Gastrocnemius medialis (tissue), 4 donors: ENCODE data around the gene ADH5. TPM values are rescaled to one million over a fixed set of nuclear protein-coding genes. Genes with fewer than 3 reads are reported as not detected.

Experiments used
- ATAC-seq, 2 donors: fragments of 150-250 bp; one replicate each; pipeline ENCODE4 v1.9.1; 2016
- DNase-seq, 2 donors: peaks; one replicate each; pipeline ENCODE4 v3.0.0-alpha.2; 2019
- H3K27ac ChIP-seq, 4 donors: fragments of 200-600 bp; sonication (generic); 1 replicate in 1 of 4; 2 replicates in 3 of 4; pipeline ENCODE4 v1.5.1; 2016 to 2018; ENCODE audit warnings: mild to moderate bottlenecking in 2 of 4, moderate library complexity in 1 of 4
- H3K27me3 ChIP-seq, 3 donors: fragments of 200-600 bp; sonication (generic) in 2 of 3; 1 replicate in 1 of 3; 2 replicates in 2 of 3; pipeline versions ENCODE4 v1.5.1 to v1.6.0; 2016 to 2019; ENCODE audit warnings: mild to moderate bottlenecking in 1 of 3, moderate library complexity in 1 of 3
- H3K36me3 ChIP-seq, 2 donors: fragments of 200-600 bp; sonication (generic) in 1 of 2; one replicate each; pipeline ENCODE4 v1.5.1; 2017 to 2018
- H3K4me1 ChIP-seq, 2 donors: fragments of 200-600 bp; sonication (generic) in 1 of 2; one replicate each; pipeline ENCODE4 v1.5.1; 2016 to 2017; ENCODE audit warnings: mild to moderate bottlenecking in 2 of 2
- H3K4me3 ChIP-seq, 4 donors: fragments of 200-600 bp; sonication (generic) in 3 of 4; 1 replicate in 1 of 4; 2 replicates in 3 of 4; pipeline ENCODE4 v1.5.1; 2016 to 2019; ENCODE audit warnings: mild to moderate bottlenecking in 2 of 4
- H3K9me3 ChIP-seq, 3 donors: fragments of 200-600 bp; sonication (generic) in 2 of 3; 1 replicate in 1 of 3; 2 replicates in 2 of 3; pipeline ENCODE4 v1.5.1; 2016 to 2019
- POLR2A ChIP-seq, 2 donors: fragments of 450-650 bp; IDR thresholded peaks; one replicate each; pipeline ENCODE4 v1.6.1; 2017; ENCODE audit warnings: antibody characterized with exemption in 2 of 2, mild to moderate bottlenecking in 2 of 2, moderate library complexity in 2 of 2
- in situ Hi-C, 4 donors: fragments of 200-750 bp; cut with MboI; loops; one replicate each; pipeline versions ENCODE4 v1.15.0 to v1.8.0; 2017; ENCODE audit warnings: low sequenced_read_pairs in 4 of 4
- intact Hi-C: fragments of 100-400 bp; cut with DNase I; formaldehyde crosslinking; loops from one replicate; pipeline ENCODE4 v1.15.1; 2023; ENCODE audit warnings: low total_unique reads
- total RNA-seq, 4 donors: library from RNA; depleted of rRNA; stranded (reverse); fragments of >200 nt; gene quantifications; one replicate each; pipeline versions ENCODE4 v1.1.0 to v1.2.3, GENCODE V29; 2016
- TF ChIP-seq, protein P1 (sequence below), 5 experiments: fragments of 450-650 bp in 3 of 5; fragments of 200-600 bp in 2 of 5; sonication (generic) in 2 of 5; IDR thresholded peaks in 4 of 5; conservative IDR thresholded peaks in 1 of 5; 1 replicate in 4 of 5; 2 replicates in 1 of 5; pipeline ENCODE4 v1.5.1; 2016 to 2019; ENCODE audit warnings: antibody characterized with exemption in 5 of 5, mild to moderate bottlenecking in 3 of 5, moderate library complexity in 3 of 5

Gene ADH5
- total RNA-seq, 4 donors from 2014 or later, result 55.2 to 101 (median 72.6) TPM

DNA sequence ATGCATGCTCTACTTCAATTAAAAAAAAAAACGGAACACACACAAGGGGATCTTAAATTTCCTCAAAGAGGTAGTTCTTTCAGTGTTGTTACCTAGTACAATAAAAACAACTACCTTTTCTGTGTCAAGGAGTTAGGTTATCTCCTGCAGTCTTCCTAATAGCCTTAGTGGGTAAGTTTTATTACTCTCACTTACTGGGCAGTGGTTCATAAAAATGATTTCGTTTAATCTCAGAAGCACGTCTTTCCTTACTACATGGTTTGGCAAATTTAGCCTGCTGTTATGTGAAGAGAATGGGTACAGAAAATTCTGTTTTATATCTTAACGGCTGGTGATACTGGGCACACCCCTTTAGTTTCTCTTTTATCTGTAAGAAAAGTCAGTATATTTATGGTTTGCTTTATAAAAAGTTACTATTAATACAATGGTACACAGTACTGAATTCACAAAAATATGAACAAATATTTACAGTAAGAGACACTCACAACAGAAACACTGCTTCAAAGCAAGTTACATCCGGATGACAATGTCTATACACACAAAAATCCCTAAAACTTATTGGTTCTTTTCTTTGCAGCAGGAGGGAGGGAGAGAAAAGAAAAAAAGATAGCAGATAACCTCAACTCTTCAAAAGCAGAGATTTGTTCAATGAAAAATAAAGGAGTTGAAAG, 8.8 kb downstream of the ADH5 start:
- Histone ChIP-seq H3K27me3 (no peaks in the 10 kb centered on the region), H3K27ac (no peak overlapping the region), H3K4me3 (no peak overlapping the region), H3K36me3 (peaks cover 0 to 63% of the 10 kb centered on the region in 2 donors), H3K9me3 (no peaks in the 10 kb centered on the region), H3K4me1 (no peaks in the 10 kb centered on the region)
- no peak for TF ChIP-seq POLR2A (IDR thresholded peaks at IDR 0.05)
- TF ChIP-seq, protein P1, sequence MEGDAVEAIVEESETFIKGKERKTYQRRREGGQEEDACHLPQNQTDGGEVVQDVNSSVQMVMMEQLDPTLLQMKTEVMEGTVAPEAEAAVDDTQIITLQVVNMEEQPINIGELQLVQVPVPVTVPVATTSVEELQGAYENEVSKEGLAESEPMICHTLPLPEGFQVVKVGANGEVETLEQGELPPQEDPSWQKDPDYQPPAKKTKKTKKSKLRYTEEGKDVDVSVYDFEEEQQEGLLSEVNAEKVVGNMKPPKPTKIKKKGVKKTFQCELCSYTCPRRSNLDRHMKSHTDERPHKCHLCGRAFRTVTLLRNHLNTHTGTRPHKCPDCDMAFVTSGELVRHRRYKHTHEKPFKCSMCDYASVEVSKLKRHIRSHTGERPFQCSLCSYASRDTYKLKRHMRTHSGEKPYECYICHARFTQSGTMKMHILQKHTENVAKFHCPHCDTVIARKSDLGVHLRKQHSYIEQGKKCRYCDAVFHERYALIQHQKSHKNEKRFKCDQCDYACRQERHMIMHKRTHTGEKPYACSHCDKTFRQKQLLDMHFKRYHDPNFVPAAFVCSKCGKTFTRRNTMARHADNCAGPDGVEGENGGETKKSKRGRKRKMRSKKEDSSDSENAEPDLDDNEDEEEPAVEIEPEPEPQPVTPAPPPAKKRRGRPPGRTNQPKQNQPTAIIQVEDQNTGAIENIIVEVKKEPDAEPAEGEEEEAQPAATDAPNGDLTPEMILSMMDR (IDR thresholded peaks at IDR 0.05 in 4 of 5, conservative IDR thresholded peaks at IDR 0.05 in 1 of 5), result no peak
- intact Hi-C loops, result no loop called here
- DNase-seq (no peak), ATAC-seq (no peak)
- in situ Hi-C loops, result no loop called here

DNA sequence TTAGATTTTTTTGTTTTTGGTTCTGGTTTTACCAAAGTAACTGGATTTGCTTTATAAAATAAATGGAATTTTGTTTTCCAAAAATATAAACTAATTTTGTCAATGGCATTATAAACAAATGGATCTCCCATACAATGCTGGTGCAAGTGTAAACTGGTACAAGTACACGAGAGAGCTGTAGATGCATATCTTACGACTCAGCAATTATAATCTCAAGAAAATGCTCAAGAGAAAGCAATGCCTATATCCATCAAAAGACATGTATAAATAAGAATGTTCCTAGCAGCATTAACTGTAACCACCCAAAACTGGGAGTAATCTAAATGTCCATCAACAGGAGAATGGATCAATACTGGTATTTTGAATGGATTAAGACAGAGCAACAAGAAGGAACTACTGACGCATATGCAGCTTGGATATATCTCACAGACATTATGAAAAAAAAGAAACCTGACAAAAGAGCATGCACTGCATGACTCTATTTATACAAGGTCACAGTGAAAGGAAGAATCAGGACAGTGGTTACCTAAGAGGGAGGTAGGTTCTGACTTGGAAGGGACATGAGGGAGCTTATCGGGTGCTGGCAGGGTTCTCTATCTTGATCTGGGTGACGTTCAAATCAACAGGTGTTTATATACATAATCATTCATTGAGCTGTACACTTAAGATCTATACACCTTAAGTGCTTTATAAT, 9.5 kb downstream of the ADH5 start:
- peaks cover 0 to 62% of the 10 kb centered on the region in 2 donors for H3K36me3 ChIP-seq
- ATAC-seq (no peak), DNase-seq (no peak)
- H3K27me3 ChIP-seq, result no peaks in the 10 kb centered on the region
- intact Hi-C loops (no loop called here), in situ Hi-C loops (no loop called here)
- no peak overlapping the region for H3K27ac ChIP-seq
- no peak overlapping the region for H3K4me3 ChIP-seq
- TF ChIP-seq, protein P1 (IDR thresholded peaks at IDR 0.05 in 4 of 5, conservative IDR thresholded peaks at IDR 0.05 in 1 of 5), result no peak
- no peak for TF ChIP-seq POLR2A (IDR thresholded peaks at IDR 0.05)
- H3K9me3 ChIP-seq, result no peaks in the 10 kb centered on the region
- no peaks in the 10 kb centered on the region for H3K4me1 ChIP-seq

DNA sequence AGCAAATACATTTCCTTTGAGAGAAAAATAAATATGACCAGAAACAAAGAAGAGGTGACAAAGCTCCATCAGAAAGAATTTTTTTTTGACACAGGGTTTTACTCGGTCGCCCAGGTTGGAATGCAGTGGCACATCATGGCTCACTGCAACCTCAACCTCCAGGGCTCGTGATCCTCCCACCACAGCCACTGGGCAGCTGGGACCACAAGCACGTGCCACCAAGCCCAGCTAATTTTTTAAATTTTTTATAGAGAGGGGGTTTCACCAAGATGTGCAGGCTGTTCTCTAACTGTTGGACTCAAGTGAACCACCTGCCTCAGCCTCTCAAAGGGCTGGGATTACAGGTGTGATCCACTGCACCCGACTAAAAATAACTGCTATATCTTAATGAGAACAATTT, 10.3 kb downstream of the ADH5 start:
- Histone ChIP-seq H3K27ac (no peak overlapping the region), H3K36me3 (peaks cover 0 to 63% of the 10 kb centered on the region in 2 donors), H3K4me1 (no peaks in the 10 kb centered on the region), H3K27me3 (no peaks in the 10 kb centered on the region), H3K4me3 (no peak overlapping the region), H3K9me3 (no peaks in the 10 kb centered on the region)
- ATAC-seq (no peak), DNase-seq (no peak)
- intact Hi-C loops (no loop called here), in situ Hi-C loops (no loop called here)
- TF ChIP-seq POLR2A (IDR thresholded peaks at IDR 0.05), result no peak
- TF ChIP-seq, protein P1 (IDR thresholded peaks at IDR 0.05 in 4 of 5, conservative IDR thresholded peaks at IDR 0.05 in 1 of 5), result no peak

DNA sequence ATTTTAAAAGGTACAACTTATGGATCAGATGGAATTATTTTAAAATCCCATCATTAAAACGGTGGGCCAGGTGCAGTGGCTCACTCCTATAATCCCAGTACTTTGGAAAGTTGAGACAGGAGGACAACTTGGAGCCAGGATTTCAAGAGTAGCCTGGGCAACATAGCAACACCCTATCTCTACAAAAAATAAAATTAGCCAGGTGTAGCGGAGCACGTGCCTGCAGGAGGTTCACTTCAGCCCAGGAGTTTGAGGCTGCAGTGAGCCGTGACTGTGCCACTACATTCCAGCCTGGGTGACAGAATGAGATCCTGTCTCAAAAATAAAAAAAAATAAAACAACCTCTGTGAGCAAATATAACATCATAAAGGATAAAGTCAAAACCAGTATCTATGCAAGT, 11.4 kb downstream of the ADH5 start:
- Histone ChIP-seq H3K9me3 (no peaks in the 10 kb centered on the region), H3K4me3 (no peak overlapping the region), H3K4me1 (no peaks in the 10 kb centered on the region), H3K36me3 (peaks cover 0 to 69% of the 10 kb centered on the region in 2 donors), H3K27ac (no peak overlapping the region), H3K27me3 (no peaks in the 10 kb centered on the region)
- DNase-seq (no peak), ATAC-seq (no peak)
- intact Hi-C loops (no loop called here), in situ Hi-C loops (no loop called here)
- no peak for TF ChIP-seq POLR2A (IDR thresholded peaks at IDR 0.05)
- TF ChIP-seq, protein P1 (IDR thresholded peaks at IDR 0.05 in 4 of 5, conservative IDR thresholded peaks at IDR 0.05 in 1 of 5), result no peak
